ENCODE results near the gene SENP2. TPM values are rescaled to one million over a fixed set of nuclear protein-coding genes. Genes with fewer than 3 reads are reported as not detected.

The SENP2 gene
- total and polyA plus RNA-seq, 2 of the 13 experiments (the other 11 are each of a cell fraction or from before 2014, with no cell fraction given), result 7.7 to 46.2 TPM

DNA sequence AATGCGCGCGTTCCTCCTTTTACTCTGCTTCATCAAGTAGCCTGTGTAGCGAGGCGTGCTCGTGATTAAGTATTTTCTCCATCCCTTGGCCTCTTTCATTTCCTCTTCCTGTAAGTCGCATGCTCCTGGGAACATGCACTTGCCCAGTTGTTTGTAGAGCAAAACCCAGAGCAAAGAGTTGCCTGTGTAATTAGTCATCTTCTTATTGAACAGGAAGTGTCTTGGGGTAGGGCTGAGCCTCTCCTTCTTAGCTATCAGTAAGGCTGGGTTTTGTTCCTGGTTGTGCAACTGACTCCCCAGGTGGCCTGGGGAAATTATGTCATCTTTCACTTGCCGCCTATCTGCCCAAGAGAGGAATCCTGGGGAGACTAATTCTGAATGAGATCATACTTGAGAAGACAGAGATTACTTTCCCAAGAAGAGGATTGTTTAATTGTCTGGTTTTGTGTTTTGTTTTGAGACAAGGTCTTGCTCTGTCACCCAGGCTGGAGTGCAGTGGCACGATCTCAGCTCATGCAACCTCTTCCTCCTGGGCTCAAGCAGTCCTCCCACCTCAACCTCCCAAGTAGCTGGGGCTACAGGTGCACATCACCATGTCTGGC, 48.6 kb upstream of the SENP2 start (continued):
- TF ChIP-seq ETV5 (CRISPR knock-in tag; IDR thresholded peaks at IDR 0.05; ENCODE audit: borderline replicate concordance) (peak; percentile 20; the same call in 1 of the 2 replicates), ISL2 (CRISPR knock-in tag; IDR thresholded peaks at IDR 0.05) (no peak), HMG20A (CRISPR knock-in tag; IDR thresholded peaks at IDR 0.05; ENCODE audit: borderline replicate concordance) (peak; percentile 51; the same call in 1 of the 2 replicates), ZNF543 (CRISPR knock-in tag; IDR thresholded peaks at IDR 0.05) (no peak), ZNF678 (CRISPR knock-in tag; IDR thresholded peaks at IDR 0.05) (no peak), ZNF431 (CRISPR knock-in tag; IDR thresholded peaks at IDR 0.05; ENCODE audit: borderline replicate concordance, low read depth) (no peak), GTF2F1 (IDR thresholded peaks at IDR 0.05; ENCODE audit: low read length) (no peak), CCAR2 (optimal IDR thresholded peaks at IDR 0.05; ENCODE audit: low read depth, low read length) (no peak), ZMYM3 (CRISPR knock-in tag; IDR thresholded peaks at IDR 0.05) (no peak), ZSCAN9 (CRISPR knock-in tag; IDR thresholded peaks at IDR 0.05; ENCODE audit: borderline replicate concordance) (no peak), TGIF2 (CRISPR knock-in tag; IDR thresholded peaks at IDR 0.05) (no peak), RXRA (CRISPR knock-in tag; IDR thresholded peaks at IDR 0.05) (no peak), NRL (CRISPR knock-in tag; IDR thresholded peaks at IDR 0.05; ENCODE audit: borderline replicate concordance) (no peak)
- TF ChIP-seq, protein P1, sequence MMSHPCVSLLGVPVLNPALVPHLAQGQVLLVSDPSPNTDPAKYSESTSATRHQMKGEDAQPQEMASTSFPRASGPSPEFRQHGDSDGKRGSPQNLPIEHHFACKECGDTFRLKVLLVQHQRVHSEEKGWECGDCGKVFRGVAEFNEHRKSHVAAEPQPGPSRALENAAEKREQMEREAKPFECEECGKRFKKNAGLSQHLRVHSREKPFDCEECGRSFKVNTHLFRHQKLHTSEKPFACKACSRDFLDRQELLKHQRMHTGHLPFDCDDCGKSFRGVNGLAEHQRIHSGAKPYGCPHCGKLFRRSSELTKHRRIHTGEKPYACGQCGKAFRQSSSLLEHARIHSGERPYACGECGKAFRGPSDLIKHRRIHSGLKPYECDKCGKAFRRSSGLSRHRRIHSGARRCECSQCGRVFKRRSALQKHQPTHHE (CRISPR knock-in tag; IDR thresholded peaks at IDR 0.05; ENCODE audit: borderline replicate concordance), result no peak
- TF ChIP-seq, protein P2, sequence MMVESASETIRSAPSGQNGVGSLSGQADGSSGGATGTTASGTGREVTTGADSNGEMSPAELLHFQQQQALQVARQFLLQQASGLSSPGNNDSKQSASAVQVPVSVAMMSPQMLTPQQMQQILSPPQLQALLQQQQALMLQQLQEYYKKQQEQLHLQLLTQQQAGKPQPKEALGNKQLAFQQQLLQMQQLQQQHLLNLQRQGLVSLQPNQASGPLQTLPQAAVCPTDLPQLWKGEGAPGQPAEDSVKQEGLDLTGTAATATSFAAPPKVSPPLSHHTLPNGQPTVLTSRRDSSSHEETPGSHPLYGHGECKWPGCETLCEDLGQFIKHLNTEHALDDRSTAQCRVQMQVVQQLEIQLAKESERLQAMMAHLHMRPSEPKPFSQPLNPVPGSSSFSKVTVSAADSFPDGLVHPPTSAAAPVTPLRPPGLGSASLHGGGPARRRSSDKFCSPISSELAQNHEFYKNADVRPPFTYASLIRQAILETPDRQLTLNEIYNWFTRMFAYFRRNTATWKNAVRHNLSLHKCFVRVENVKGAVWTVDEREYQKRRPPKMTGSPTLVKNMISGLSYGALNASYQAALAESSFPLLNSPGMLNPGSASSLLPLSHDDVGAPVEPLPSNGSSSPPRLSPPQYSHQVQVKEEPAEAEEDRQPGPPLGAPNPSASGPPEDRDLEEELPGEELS (CRISPR knock-in tag; IDR thresholded peaks at IDR 0.05), result no peak
- TF ChIP-seq, protein P3, sequence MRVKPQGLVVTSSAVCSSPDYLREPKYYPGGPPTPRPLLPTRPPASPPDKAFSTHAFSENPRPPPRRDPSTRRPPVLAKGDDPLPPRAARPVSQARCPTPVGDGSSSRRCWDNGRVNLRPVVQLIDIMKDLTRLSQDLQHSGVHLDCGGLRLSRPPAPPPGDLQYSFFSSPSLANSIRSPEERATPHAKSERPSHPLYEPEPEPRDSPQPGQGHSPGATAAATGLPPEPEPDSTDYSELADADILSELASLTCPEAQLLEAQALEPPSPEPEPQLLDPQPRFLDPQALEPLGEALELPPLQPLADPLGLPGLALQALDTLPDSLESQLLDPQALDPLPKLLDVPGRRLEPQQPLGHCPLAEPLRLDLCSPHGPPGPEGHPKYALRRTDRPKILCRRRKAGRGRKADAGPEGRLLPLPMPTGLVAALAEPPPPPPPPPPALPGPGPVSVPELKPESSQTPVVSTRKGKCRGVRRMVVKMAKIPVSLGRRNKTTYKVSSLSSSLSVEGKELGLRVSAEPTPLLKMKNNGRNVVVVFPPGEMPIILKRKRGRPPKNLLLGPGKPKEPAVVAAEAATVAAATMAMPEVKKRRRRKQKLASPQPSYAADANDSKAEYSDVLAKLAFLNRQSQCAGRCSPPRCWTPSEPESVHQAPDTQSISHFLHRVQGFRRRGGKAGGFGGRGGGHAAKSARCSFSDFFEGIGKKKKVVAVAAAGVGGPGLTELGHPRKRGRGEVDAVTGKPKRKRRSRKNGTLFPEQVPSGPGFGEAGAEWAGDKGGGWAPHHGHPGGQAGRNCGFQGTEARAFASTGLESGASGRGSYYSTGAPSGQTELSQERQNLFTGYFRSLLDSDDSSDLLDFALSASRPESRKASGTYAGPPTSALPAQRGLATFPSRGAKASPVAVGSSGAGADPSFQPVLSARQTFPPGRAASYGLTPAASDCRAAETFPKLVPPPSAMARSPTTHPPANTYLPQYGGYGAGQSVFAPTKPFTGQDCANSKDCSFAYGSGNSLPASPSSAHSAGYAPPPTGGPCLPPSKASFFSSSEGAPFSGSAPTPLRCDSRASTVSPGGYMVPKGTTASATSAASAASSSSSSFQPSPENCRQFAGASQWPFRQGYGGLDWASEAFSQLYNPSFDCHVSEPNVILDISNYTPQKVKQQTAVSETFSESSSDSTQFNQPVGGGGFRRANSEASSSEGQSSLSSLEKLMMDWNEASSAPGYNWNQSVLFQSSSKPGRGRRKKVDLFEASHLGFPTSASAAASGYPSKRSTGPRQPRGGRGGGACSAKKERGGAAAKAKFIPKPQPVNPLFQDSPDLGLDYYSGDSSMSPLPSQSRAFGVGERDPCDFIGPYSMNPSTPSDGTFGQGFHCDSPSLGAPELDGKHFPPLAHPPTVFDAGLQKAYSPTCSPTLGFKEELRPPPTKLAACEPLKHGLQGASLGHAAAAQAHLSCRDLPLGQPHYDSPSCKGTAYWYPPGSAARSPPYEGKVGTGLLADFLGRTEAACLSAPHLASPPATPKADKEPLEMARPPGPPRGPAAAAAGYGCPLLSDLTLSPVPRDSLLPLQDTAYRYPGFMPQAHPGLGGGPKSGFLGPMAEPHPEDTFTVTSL (CRISPR knock-in tag; IDR thresholded peaks at IDR 0.05; ENCODE audit: borderline replicate concordance), result 0 out of 2 replicates have a peak, but pooled peaks have one; percentile 27
- TF ChIP-seq, protein P4, sequence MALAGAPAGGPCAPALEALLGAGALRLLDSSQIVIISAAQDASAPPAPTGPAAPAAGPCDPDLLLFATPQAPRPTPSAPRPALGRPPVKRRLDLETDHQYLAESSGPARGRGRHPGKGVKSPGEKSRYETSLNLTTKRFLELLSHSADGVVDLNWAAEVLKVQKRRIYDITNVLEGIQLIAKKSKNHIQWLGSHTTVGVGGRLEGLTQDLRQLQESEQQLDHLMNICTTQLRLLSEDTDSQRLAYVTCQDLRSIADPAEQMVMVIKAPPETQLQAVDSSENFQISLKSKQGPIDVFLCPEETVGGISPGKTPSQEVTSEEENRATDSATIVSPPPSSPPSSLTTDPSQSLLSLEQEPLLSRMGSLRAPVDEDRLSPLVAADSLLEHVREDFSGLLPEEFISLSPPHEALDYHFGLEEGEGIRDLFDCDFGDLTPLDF (CRISPR knock-in tag; IDR thresholded peaks at IDR 0.05), result no peak
- TF ChIP-seq, protein P5, sequence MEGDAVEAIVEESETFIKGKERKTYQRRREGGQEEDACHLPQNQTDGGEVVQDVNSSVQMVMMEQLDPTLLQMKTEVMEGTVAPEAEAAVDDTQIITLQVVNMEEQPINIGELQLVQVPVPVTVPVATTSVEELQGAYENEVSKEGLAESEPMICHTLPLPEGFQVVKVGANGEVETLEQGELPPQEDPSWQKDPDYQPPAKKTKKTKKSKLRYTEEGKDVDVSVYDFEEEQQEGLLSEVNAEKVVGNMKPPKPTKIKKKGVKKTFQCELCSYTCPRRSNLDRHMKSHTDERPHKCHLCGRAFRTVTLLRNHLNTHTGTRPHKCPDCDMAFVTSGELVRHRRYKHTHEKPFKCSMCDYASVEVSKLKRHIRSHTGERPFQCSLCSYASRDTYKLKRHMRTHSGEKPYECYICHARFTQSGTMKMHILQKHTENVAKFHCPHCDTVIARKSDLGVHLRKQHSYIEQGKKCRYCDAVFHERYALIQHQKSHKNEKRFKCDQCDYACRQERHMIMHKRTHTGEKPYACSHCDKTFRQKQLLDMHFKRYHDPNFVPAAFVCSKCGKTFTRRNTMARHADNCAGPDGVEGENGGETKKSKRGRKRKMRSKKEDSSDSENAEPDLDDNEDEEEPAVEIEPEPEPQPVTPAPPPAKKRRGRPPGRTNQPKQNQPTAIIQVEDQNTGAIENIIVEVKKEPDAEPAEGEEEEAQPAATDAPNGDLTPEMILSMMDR (CRISPR knock-in tag; IDR thresholded peaks at IDR 0.05), result no peak

Measured in HepG2 (cell line).